Adipose tissue (tissue), 3 donors: ENCODE data around the gene PCDHB10. TPM values are rescaled to one million over a fixed set of nuclear protein-coding genes. Genes with fewer than 3 reads are reported as not detected.
"Not testable (repeated sequence)": the region's sequence is repeated elsewhere in the genome, so short reads cannot be mapped to it uniquely, and the experiment has no call there.

Source experiments
- H3K27ac ChIP-seq: one replicate; pipeline ENCODE4 v1.5.1; 2013; ENCODE audit warnings: low read depth, low read length
- WGBS, 3 donors: extraction: QIAGEN DNeasy Blood & Tissue Kit; methylation state at CpG; one replicate each; pipeline ENCODE4 v1.1.7; 2013; 5-methylcytosine and 5-hydroxymethylcytosine counted together
- polyA plus RNA-seq, 3 donors: library from polyadenylated mRNA; stranded (reverse); fragments of 200-250 nt; gene quantifications; one replicate each; pipeline ENCODE4 v1.2.3, GENCODE V29; 2013
- donor health status: healthy with polysubstance abuse.
- donor health status: Bipolar disorder and iron deficiency.
- donor health status: healthy.

Gene PCDHB10
- polyA plus RNA-seq, 3 donors, result 0.41 to 1.1 (median 0.67) TPM

- not testable (repeated sequence) for H3K27ac ChIP-seq
- WGBS, 3 donors, result 22 to 41% (median 32%) methylated on average over 19 to 49 of the region's 69 CpGs
These were observed 7.9 kb upstream of the PCDHB10 start for GRCh38 chr5:141184117-141184855.

DNA sequence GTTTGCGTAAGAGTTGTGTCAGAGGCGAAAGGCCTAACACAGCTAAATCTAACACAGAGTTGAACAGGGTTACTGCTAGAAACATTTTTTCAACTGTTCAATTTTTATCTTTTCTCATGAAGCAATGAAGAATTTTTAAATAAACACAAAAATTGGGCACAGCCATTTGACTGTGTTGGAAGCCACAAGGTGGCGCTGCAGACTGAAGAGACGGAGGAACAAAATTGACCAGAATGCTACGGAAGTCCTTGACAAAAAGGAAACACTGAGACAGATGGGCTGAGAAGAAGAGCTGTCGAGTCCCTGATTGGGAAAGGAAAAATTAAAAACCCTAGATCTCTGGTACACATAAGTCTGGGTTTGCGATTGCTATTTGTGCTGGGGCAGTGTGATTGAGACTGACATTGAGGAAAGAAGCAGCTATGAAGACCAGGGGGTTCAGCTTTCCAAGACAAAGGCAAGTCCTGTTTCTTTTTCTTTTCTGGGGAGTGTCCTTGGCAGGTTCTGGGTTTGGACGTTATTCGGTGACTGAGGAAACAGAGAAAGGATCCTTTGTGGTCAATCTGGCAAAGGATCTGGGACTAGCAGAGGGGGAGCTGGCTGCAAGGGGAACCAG lies 5.1 kb upstream of the PCDHB10 start, which contains the start of gene PCDHB9:
TSS of gene PCDHB9 (plus strand) at position 265 of the 616 bp plus-strand sequence. CDS start at position 423, 158 bp downstream.
- 19 to 23% (median 20%) methylated on average over 7 to 9 of the region's 9 CpGs for WGBS, 3 donors
- no peak within 1 kb of the TSS for H3K27ac ChIP-seq

- WGBS, 3 donors, result 25 to 32% (median 30%) methylated on average over 27 to 33 of the region's 37 CpGs
- not testable (repeated sequence) for H3K27ac ChIP-seq
These were observed 3.5 kb upstream of the PCDHB10 start for GRCh38 chr5:141188682-141189081.

DNA sequence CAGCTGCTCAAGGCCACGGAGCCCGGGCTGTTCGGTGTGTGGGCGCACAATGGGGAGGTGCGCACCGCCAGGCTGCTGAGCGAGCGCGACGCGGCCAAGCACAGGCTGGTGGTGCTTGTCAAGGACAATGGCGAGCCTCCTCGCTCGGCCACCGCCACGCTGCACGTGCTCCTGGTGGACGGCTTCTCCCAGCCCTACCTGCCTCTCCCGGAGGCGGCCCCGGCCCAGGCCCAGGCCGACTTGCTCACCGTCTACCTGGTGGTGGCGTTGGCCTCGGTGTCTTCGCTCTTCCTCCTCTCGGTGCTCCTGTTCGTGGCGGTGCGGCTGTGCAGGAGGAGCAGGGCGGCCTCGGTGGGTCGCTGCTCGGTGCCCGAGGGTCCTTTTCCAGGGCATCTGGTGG lies 3.0 kb upstream of the PCDHB10 start:
- H3K27ac ChIP-seq, result not testable (repeated sequence)
- WGBS, 3 donors, result 17 to 33% (median 30%) methylated on average over 15 to 30 of the region's 35 CpGs

GRCh38 chr5:141194332-141194731 lies 2.2 kb downstream of the PCDHB10 start:
- WGBS, 3 donors, result 13 to 29% (median 16%) methylated on average over 11 to 27 of the region's 37 CpGs
- not testable (repeated sequence) for H3K27ac ChIP-seq

DNA sequence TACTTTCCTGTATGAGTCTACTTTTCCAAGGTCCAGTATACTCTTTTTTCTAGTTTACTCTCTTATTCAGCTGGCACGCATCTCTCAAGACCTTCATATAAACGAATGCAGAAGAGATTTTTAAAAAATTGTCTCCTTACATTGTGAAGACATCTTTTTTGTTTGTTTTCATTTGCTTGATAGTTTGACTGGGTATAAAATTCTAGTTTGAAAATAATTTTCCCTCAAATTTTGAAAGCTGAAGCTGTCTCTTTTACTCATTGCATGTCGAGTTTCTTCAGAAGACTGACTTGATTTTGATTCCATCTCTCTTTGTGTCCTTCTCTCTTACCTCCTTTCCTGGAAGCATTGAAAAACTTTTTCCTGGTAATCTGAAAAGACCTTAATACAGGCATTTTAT lies 4.2 kb downstream of the PCDHB10 start:
- WGBS, 3 donors, result 30 to 44% (median 36%) methylated on average over 3 of the region's 3 CpGs
- no peak overlapping the region for H3K27ac ChIP-seq

- H3K27ac ChIP-seq, result no peak within 1 kb of the TSS
- WGBS, 3 donors, result 25 to 39% (median 27%) methylated on average over 21 of the region's 21 CpGs
These were observed 7.4 kb downstream of the PCDHB10 start, which contains the start of gene PCDHB11 for GRCh38 chr5:141199359-141200235. TSS of gene PCDHB11 (plus strand) at chr5:141199627. CDS start at chr5:141199775, 148 bp downstream.

GRCh38 chr5:141201126-141201525 lies 9.0 kb downstream of the PCDHB10 start:
- 21 to 37% (median 36%) methylated on average over 20 to 25 of the region's 38 CpGs for WGBS, 3 donors
- not testable (repeated sequence) for H3K27ac ChIP-seq

DNA sequence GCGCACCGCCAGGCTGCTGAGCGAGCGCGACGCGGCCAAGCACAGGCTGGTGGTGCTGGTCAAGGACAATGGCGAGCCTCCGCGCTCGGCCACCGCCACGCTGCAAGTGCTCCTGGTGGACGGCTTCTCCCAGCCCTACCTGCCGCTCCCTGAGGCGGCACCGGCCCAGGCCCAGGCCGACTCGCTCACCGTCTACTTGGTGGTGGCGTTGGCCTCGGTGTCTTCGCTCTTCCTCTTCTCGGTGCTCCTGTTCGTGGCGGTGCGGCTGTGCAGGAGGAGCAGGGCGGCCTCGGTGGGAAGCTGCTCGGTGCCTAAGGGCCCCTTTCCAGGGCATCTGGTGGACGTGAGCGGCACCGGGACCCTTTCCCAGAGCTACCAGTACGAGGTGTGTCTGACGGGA lies 9.5 kb downstream of the PCDHB10 start:
- WGBS, 3 donors, result 29 to 35% (median 32%) methylated on average over 24 to 29 of the region's 35 CpGs
- not testable (repeated sequence) for H3K27ac ChIP-seq

DNA sequence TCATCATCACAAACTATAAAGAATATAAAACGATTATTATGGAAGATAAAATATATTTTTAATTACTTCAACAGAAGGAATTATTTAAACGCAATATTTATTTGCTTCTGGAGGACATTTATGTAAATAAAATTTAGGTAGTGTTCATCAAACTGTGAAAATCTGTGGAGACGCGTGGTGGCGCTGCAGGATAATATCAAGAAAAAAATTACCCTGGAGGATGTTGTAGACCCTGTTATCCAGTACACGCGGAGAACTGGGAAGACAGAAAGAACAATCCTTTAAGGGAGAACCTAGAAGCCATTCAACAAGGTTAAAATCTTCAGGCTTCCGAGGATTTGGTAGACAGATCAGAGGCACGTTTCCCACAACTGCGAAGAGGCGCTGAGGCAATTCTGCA lies 16.3 kb downstream of the PCDHB10 start, which contains the start of gene PCDHB12:
TSS of gene PCDHB12 (plus strand) at position 242 of the 400 bp plus-strand sequence. CDS start 189 bp downstream, outside the sequence.
- 17 to 21% (median 19%) methylated on average over 11 of the region's 11 CpGs for WGBS, 3 donors
- H3K27ac ChIP-seq, result no peak within 1 kb of the TSS

- 27 to 41% (median 37%) methylated on average over 35 to 38 of the region's 39 CpGs for WGBS, 3 donors
- H3K27ac ChIP-seq, result not testable (repeated sequence)
These were observed 18.1 kb downstream of the PCDHB10 start for GRCh38 chr5:141210281-141210680.

DNA sequence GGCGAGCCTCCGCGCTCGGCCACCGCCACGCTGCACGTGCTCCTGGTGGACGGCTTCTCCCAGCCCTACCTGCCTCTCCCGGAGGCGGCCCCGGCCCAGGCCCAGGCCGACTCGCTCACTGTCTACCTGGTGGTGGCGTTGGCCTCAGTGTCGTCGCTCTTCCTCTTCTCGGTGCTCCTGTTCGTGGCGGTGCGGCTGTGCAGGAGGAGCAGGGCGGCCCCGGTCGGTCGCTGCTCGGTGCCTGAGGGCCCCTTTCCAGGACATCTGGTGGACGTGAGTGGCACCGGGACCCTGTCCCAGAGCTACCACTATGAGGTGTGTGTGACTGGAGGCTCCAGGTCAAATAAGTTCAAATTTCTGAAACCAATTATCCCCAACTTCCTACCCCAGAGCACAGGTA lies 18.7 kb downstream of the PCDHB10 start:
- 21 to 27% (median 27%) methylated on average over 17 to 20 of the region's 27 CpGs for WGBS, 3 donors

GRCh38 chr5:141213656-141214339 lies 21.6 kb downstream of the PCDHB10 start, which contains the start of gene PCDHB13:
TSS of gene PCDHB13 (plus strand) at chr5:141213919. CDS start at chr5:141214124, 205 bp downstream.
- not testable (repeated sequence) for H3K27ac ChIP-seq
- 6 to 10% (median 9%) methylated on average over 12 to 13 of the region's 18 CpGs for WGBS, 3 donors

More for the DNA sequence above, 18.7 kb downstream of the PCDHB10 start:
- not testable (repeated sequence) for H3K27ac ChIP-seq

DNA sequence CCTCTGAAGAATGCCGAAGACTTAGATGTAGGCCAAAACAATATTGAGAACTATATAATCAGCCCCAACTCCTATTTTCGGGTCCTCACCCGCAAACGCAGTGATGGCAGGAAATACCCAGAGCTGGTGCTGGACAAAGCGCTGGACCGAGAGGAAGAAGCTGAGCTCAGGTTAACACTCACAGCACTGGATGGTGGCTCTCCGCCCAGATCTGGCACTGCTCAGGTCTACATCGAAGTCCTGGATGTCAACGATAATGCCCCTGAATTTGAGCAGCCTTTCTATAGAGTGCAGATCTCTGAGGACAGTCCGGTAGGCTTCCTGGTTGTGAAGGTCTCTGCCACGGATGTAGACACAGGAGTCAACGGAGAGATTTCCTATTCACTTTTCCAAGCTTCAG lies 22.4 kb downstream of the PCDHB10 start:
- WGBS, 3 donors, result 42 to 55% (median 52%) methylated on average over 10 to 11 of the region's 12 CpGs
- H3K27ac ChIP-seq, result not testable (repeated sequence)

- 28 to 34% (median 31%) methylated on average over 23 to 34 of the region's 40 CpGs for WGBS, 3 donors
- H3K27ac ChIP-seq, result not testable (repeated sequence)
These were observed 23.4 kb downstream of the PCDHB10 start for GRCh38 chr5:141215504-141215903.

DNA sequence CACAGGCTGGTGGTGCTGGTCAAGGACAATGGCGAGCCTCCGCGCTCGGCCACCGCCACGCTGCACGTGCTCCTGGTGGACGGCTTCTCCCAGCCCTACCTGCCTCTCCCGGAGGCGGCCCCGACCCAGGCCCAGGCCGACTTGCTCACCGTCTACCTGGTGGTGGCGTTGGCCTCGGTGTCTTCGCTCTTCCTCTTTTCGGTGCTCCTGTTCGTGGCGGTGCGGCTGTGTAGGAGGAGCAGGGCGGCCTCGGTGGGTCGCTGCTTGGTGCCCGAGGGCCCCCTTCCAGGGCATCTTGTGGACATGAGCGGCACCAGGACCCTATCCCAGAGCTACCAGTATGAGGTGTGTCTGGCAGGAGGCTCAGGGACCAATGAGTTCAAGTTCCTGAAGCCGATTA lies 23.9 kb downstream of the PCDHB10 start:
- WGBS, 3 donors, result 34 to 40% (median 35%) methylated on average over 10 to 18 of the region's 26 CpGs
- H3K27ac ChIP-seq, result not testable (repeated sequence)

DNA sequence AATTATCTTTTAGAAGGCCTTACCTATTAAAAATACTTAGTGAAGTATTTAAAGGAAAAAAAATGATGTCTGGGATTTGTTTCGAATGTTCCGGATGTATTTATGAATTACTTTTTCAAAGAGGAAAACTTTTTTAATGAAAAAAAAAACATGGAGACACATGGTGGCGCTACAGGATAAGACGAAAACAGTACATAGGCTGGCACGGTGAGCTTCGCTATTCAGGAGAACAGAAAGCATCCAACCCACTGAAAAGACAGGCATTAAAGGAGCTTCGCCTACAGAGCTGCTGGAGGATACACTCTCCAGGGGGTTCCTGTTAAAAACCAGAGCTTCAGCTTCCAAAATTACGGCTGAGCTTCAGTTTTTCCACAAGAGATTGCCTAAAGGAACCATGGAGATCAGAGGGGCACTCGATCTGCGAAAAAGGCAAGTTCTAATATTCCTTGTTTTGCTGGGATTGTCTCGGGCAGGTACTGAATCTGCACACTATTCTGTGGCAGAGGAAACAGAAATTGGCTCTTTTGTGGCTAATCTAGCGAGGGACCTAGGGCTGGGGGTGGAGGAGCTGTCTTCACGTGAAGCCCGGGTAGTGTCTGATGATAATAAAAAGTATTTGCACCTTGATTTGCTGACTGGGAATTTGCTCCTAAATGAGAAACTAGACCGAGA lies 31.1 kb downstream of the PCDHB10 start, which contains the start of gene PCDHB14:
TSS of gene PCDHB14 (plus strand) at position 232 of the 672 bp plus-strand sequence. CDS start at position 395, 163 bp downstream.
- 20 to 30% (median 21%) methylated on average over 15 of the region's 15 CpGs for WGBS, 3 donors
- no peak within 1 kb of the TSS for H3K27ac ChIP-seq
